ENCODE data around the gene KRT37.
"Not testable (repeated sequence)": the region's sequence is repeated elsewhere in the genome, so short reads cannot be mapped to it uniquely, and the experiment has no call there.

The KRT37 gene

GRCh38 chr17:41392278-41392677 is 32.1 kb downstream of the KRT37 start:
- WGBS = no CpG with 5 or more reads among the region's 1 CpG
- Histone ChIP-seq H3K36me3 (ENCODE audit: insufficient read depth, low read length) (no peaks in the 10 kb centered on the region), H3K4me3 (ENCODE audit: low read length) (no peak overlapping the region)

GRCh38 chr17:41391535-41391934 is 32.9 kb downstream of the KRT37 start:
- Histone ChIP-seq H3K27ac (ENCODE audit: low read depth, low read length) (no peak overlapping the region), H3K9me3 (ENCODE audit: insufficient read depth, low read depth, low read length) (0 out of 2 replicates have a peak, but pooled peaks cover under 1% of the 10 kb centered on the region), H3K4me1 (ENCODE audit: insufficient read depth, low read length) (no peaks in the 10 kb centered on the region), H3K4me3 (ENCODE audit: low read length) (no peak overlapping the region), H3K9ac (ENCODE audit: low read depth, low read length) (no peak overlapping the region), H3K27me3 (ENCODE audit: insufficient read depth, low read length) (no peaks in the 10 kb centered on the region), H3K36me3 (ENCODE audit: insufficient read depth, low read length) (no peaks in the 10 kb centered on the region)
- WGBS = 100% methylated on average over 2 of the region's 2 CpGs

More at GRCh38 chr17:41392278-41392677, 32.1 kb downstream of the KRT37 start:
- Histone ChIP-seq H3K27ac (ENCODE audit: low read depth, low read length) (no peak overlapping the region), H3K4me1 (ENCODE audit: insufficient read depth, low read length) (no peaks in the 10 kb centered on the region), H3K27me3 (ENCODE audit: insufficient read depth, low read length) (no peaks in the 10 kb centered on the region), H3K9me3 (ENCODE audit: insufficient read depth, low read depth, low read length) (no peaks in the 10 kb centered on the region), H3K9ac (ENCODE audit: low read depth, low read length) (no peak overlapping the region)

GRCh38 chr17:41390411-41390938 is 33.9 kb downstream of the KRT37 start:
- no peak overlapping the region for H3K27ac ChIP-seq (ENCODE audit: low read depth, low read length)
- no peaks in the 10 kb centered on the region for H3K36me3 ChIP-seq (ENCODE audit: insufficient read depth, low read length)
- H3K27me3 ChIP-seq (ENCODE audit: insufficient read depth, low read length) = no peaks in the 10 kb centered on the region
- H3K9me3 ChIP-seq (ENCODE audit: insufficient read depth, low read depth, low read length) = 0 out of 2 replicates have a peak, but pooled peaks cover 7% of the 10 kb centered on the region
- no peaks in the 10 kb centered on the region for H3K4me1 ChIP-seq (ENCODE audit: insufficient read depth, low read length)
- H3K9ac ChIP-seq (ENCODE audit: low read depth, low read length) = no peak overlapping the region
- H3K4me3 ChIP-seq (ENCODE audit: low read length) = no peak overlapping the region
- WGBS = 89% methylated on average over 7 of the region's 7 CpGs

- H3K27me3 ChIP-seq (ENCODE audit: insufficient read depth, low read length) = no peaks in the 10 kb centered on the region
- no peaks in the 10 kb centered on the region for H3K4me1 ChIP-seq (ENCODE audit: insufficient read depth, low read length)
- H3K4me3 ChIP-seq (ENCODE audit: low read length) = no peak overlapping the region
- 60% methylated on average over 2 of the region's 4 CpGs for WGBS
- H3K27ac ChIP-seq (ENCODE audit: low read depth, low read length) = no peak overlapping the region
- H3K36me3 ChIP-seq (ENCODE audit: insufficient read depth, low read length) = no peaks in the 10 kb centered on the region
- H3K9me3 ChIP-seq (ENCODE audit: insufficient read depth, low read depth, low read length) = 0 out of 2 replicates have a peak, but pooled peaks cover 7% of the 10 kb centered on the region
- no peak overlapping the region for H3K9ac ChIP-seq (ENCODE audit: low read depth, low read length)
Measured at GRCh38 chr17:41387670-41388069, 36.7 kb downstream of the KRT37 start.

- no CpG with 5 or more reads among the region's 1 CpG for WGBS
- H3K4me1 ChIP-seq (ENCODE audit: insufficient read depth, low read length) = no peaks in the 10 kb centered on the region
- H3K9ac ChIP-seq (ENCODE audit: low read depth, low read length) = no peak overlapping the region
- no peaks in the 10 kb centered on the region for H3K36me3 ChIP-seq (ENCODE audit: insufficient read depth, low read length)
- H3K9me3 ChIP-seq (ENCODE audit: insufficient read depth, low read depth, low read length) = 0 out of 2 replicates have a peak, but pooled peaks cover 7% of the 10 kb centered on the region
- H3K4me3 ChIP-seq (ENCODE audit: low read length) = no peak overlapping the region
- H3K27ac ChIP-seq (ENCODE audit: low read depth, low read length) = no peak overlapping the region
- no peaks in the 10 kb centered on the region for H3K27me3 ChIP-seq (ENCODE audit: insufficient read depth, low read length)
Measured at GRCh38 chr17:41386227-41386626, 38.2 kb downstream of the KRT37 start.

- Histone ChIP-seq H3K4me3 (ENCODE audit: low read length) (no peak overlapping the region), H3K9me3 (ENCODE audit: insufficient read depth, low read depth, low read length) (0 out of 2 replicates have a peak, but pooled peaks cover 7% of the 10 kb centered on the region), H3K27me3 (ENCODE audit: insufficient read depth, low read length) (no peaks in the 10 kb centered on the region), H3K27ac (ENCODE audit: low read depth, low read length) (no peak overlapping the region), H3K4me1 (ENCODE audit: insufficient read depth, low read length) (no peaks in the 10 kb centered on the region), H3K9ac (ENCODE audit: low read depth, low read length) (no peak overlapping the region), H3K36me3 (ENCODE audit: insufficient read depth, low read length) (no peaks in the 10 kb centered on the region)
- WGBS = 100% methylated on average over 1 of the region's 1 CpG
Measured at GRCh38 chr17:41383690-41384089, 40.7 kb downstream of the KRT37 start.

GRCh38 chr17:41382394-41382793 is 42.0 kb downstream of the KRT37 start:
- no peaks in the 10 kb centered on the region for H3K36me3 ChIP-seq (ENCODE audit: insufficient read depth, low read length)
- no peaks in the 10 kb centered on the region for H3K4me1 ChIP-seq (ENCODE audit: insufficient read depth, low read length)
- H3K9ac ChIP-seq (ENCODE audit: low read depth, low read length) = no peak overlapping the region
- H3K4me3 ChIP-seq (ENCODE audit: low read length) = no peak overlapping the region
- no peak overlapping the region for H3K27ac ChIP-seq (ENCODE audit: low read depth, low read length)
- H3K9me3 ChIP-seq (ENCODE audit: insufficient read depth, low read depth, low read length) = 0 out of 2 replicates have a peak, but pooled peaks cover 7% of the 10 kb centered on the region
- H3K27me3 ChIP-seq (ENCODE audit: insufficient read depth, low read length) = no peaks in the 10 kb centered on the region
- WGBS = 90% methylated on average over 1 of the region's 1 CpG

GRCh38 chr17:41381943-41382342 is 42.4 kb downstream of the KRT37 start, which contains the start of gene KRT34:
Gene KRT34 (minus strand): TSS chr17:41382306. CDS start chr17:41382246, 60 bp downstream.
- not testable (repeated sequence) for H3K27ac ChIP-seq (ENCODE audit: low read depth, low read length); H3K9me3 ChIP-seq (ENCODE audit: insufficient read depth, low read depth, low read length); H3K4me1 ChIP-seq (ENCODE audit: insufficient read depth, low read length); H3K27me3 ChIP-seq (ENCODE audit: insufficient read depth, low read length); H3K9ac ChIP-seq (ENCODE audit: low read depth, low read length); H3K4me3 ChIP-seq (ENCODE audit: low read length); H3K36me3 ChIP-seq (ENCODE audit: insufficient read depth, low read length)
- WGBS = 97% methylated on average over 13 of the region's 13 CpGs

GRCh38 chr17:41380091-41380490 is 44.3 kb downstream of the KRT37 start:
- H3K9ac ChIP-seq (ENCODE audit: low read depth, low read length); H3K9me3 ChIP-seq (ENCODE audit: insufficient read depth, low read depth, low read length); H3K4me1 ChIP-seq (ENCODE audit: insufficient read depth, low read length); H3K27me3 ChIP-seq (ENCODE audit: insufficient read depth, low read length); H3K4me3 ChIP-seq (ENCODE audit: low read length); H3K36me3 ChIP-seq (ENCODE audit: insufficient read depth, low read length); H3K27ac ChIP-seq (ENCODE audit: low read depth, low read length): not testable (repeated sequence)
- 93% methylated on average over 7 of the region's 7 CpGs for WGBS

- Histone ChIP-seq H3K4me1 (ENCODE audit: insufficient read depth, low read length) (no peaks in the 10 kb centered on the region), H3K4me3 (ENCODE audit: low read length) (no peak overlapping the region), H3K9ac (ENCODE audit: low read depth, low read length) (no peak overlapping the region), H3K36me3 (ENCODE audit: insufficient read depth, low read length) (no peaks in the 10 kb centered on the region), H3K9me3 (ENCODE audit: insufficient read depth, low read depth, low read length) (no peaks in the 10 kb centered on the region), H3K27ac (ENCODE audit: low read depth, low read length) (no peak overlapping the region), H3K27me3 (ENCODE audit: insufficient read depth, low read length) (no peaks in the 10 kb centered on the region)
- 74% methylated on average over 2 of the region's 2 CpGs for WGBS
Measured at GRCh38 chr17:41377546-41377945, 46.8 kb downstream of the KRT37 start.

Data from HUES64 (cell line).